K562 (cell line): ENCODE measurements around the gene LRRC4B. TPM values are rescaled to one million over a fixed set of nuclear protein-coding genes. Genes with fewer than 3 reads are reported as not detected.
A peak's percentile ranks its signal among the peaks of the same experiment; 100 is the strongest.

Source experiments
- BCLAF1 ChIP-seq, 2 experiments: fragments of 450-650 bp in 1 of 2; IDR thresholded peaks; 2 replicates each; pipeline ENCODE4 v1.6.1; 2011 to 2017; ENCODE audit warnings: low read depth in 2 of 2, antibody characterized with exemption in 1 of 2, borderline replicate concordance in 1 of 2, low read length in 1 of 2, mild to moderate bottlenecking in 1 of 2, mixed read lengths in 1 of 2; ENCODE audit not compliant: control insufficient read depth in 1 of 2
- CBX3 ChIP-seq, 2 experiments: IDR thresholded peaks; 1 replicate in 1 of 2; 2 replicates in 1 of 2; pipeline ENCODE4 v1.6.1; 2012; ENCODE audit warnings: inconsistent platforms in 2 of 2, low read length in 2 of 2, borderline replicate concordance in 1 of 2, control low read depth in 1 of 2
- EP300 ChIP-seq: IDR thresholded peaks from 2 replicates; pipeline ENCODE4 v1.6.1; 2012; ENCODE audit warnings: low read length, improper control_type of control experiment
- GTF3C2 ChIP-seq: IDR thresholded peaks from 3 replicates; pipeline ENCODE4 v1.6.1; 2011; ENCODE audit warnings: borderline replicate concordance, mild to moderate bottlenecking, moderate library complexity; ENCODE audit not compliant: insufficient read length; ENCODE audit errors: extremely low read depth
- HDAC2 ChIP-seq: fragments of 450-650 bp; IDR thresholded peaks from 2 replicates; pipeline ENCODE4 v1.6.1; 2016; ENCODE audit warnings: mild to moderate bottlenecking
- IRF2 ChIP-seq: sonication (generic); formaldehyde crosslinking; IDR thresholded peaks from 2 replicates; pipeline ENCODE4 v1.8.1; 2022; ENCODE audit warnings: mild to moderate bottlenecking, missing genetic modification reagents
- MTA3 ChIP-seq: fragments of 450-650 bp; formaldehyde crosslinking; IDR thresholded peaks from 2 replicates; pipeline ENCODE4 v1.6.1; 2017; ENCODE audit warnings: mild to moderate bottlenecking, borderline replicate concordance
- NR2F6 ChIP-seq: fragments of 450-650 bp; formaldehyde crosslinking; IDR thresholded peaks from 2 replicates; pipeline ENCODE4 v1.4.0; 2020; ENCODE audit warnings: mild to moderate bottlenecking
- STAT5B ChIP-seq: fragments of 250-450 bp; sonication (Bioruptor Pico); IDR thresholded peaks from 2 replicates; pipeline ENCODE4 v1.8.0; 2021; ENCODE audit warnings: mild to moderate bottlenecking, inconsistent platforms
- ZFP1 ChIP-seq: fragments of 450-650 bp; formaldehyde crosslinking; IDR thresholded peaks from 2 replicates; pipeline ENCODE4 v1.4.0; 2020; ENCODE audit warnings: mild to moderate bottlenecking, mixed read lengths
- ZNF12 ChIP-seq: sonication (generic); formaldehyde crosslinking; IDR thresholded peaks from 2 replicates; pipeline ENCODE4 v1.4.0; 2020; ENCODE audit warnings: mild to moderate bottlenecking, missing genetic modification reagents
- polyA plus RNA-seq, 8 experiments: library from polyadenylated mRNA; depleted of rRNA in 4 of 8; stranded (reverse) in 5 of 8; unstranded in 3 of 8; fragments of >200 nt; fragmentation: Nextera tagmentation in 2 of 8; fragmentation: Illumina TruSeq in 1 of 8; extraction: Ambion mirVana in 2 of 8; extraction: Trizol in 1 of 8; gene quantifications; 2 replicates each; pipeline versions ENCODE4 v1.2.1 to v1.2.3, GENCODE V29; 2011 to 2014; ENCODE audit warnings: inconsistent platforms in 1 of 8, missing spikeins in 1 of 8
- total RNA-seq, 7 experiments: library from RNA; depleted of rRNA in 6 of 7; stranded (reverse); fragments of >200 nt in 6 of 7; fragmentation: Illumina TruSeq in 2 of 7; extraction: Trizol in 2 of 7; gene quantifications; 2 replicates each; pipeline versions ENCODE4 v1.2.1 to v1.2.3, GENCODE V29; 2011 to 2021; ENCODE audit warnings: low replicate concordance in 1 of 7
- TF ChIP-seq, protein P1 (sequence below): sonication (generic); formaldehyde crosslinking; IDR thresholded peaks from 2 replicates; pipeline ENCODE4 v1.8.0; 2023; ENCODE audit warnings: missing genetic modification reagents, mild to moderate bottlenecking, borderline replicate concordance
- TF ChIP-seq, protein P2 (sequence below): fragments of 250-450 bp; sonication (Bioruptor Pico); IDR thresholded peaks from 2 replicates; pipeline ENCODE4 v1.4.0; 2020; ENCODE audit warnings: mild to moderate bottlenecking

Gene LRRC4B
- total and polyA plus RNA-seq, 9 of the 15 experiments (the other 6 are each of a cell fraction or from before 2014, with no cell fraction given) = 0.18 to 9.6 (median 2.9) TPM; not detected in 2

DNA sequence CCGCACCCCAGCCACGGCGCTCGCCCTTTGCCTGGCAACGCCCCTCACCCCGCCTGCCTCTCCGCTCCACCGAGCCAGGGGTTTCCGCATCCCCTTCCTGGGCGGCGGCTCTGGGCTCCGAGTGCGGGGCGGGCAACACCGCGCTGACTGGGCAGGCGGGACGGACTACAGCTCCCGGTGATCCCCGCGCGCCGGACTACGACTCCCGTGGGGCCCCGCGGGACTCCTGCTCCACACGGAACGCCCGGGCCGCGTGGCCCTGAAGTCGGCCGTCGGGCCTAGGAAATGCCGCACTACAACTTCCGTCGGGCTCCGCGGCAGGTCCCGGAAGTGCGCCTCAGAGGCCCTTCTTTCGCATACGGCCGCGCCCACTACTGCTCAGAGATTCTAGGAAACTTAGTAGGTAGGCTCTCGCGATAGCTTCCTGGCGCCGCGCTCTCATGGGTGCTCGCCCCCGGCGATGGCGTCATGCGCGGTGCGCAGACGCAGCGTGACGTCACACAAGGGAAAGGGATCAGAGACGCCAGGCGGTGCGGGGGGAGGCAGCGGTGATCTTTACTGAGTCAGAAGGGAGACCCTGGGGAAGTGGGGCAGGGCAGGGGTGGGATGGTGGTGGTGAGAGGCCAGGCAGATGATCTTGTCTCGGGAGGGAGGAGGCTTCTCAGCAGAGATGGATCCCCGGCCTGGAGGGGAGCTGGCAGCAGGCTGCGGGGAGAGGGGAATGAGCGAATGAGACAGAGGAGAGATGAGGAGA lies 57.0 kb downstream of the LRRC4B start, which contains the start of gene JOSD2 (continued):
- TF ChIP-seq GTF3C2 (no peak), BCLAF1 (IDR thresholded peaks at IDR 0.05; ENCODE audit: borderline replicate concordance in 1 of 2, control insufficient read depth in 1 of 2, low read depth in 2 of 2, low read length in 1 of 2) (0 out of 4 replicates have a peak, but pooled peaks of 1 of the 2 experiments have one; percentile 59), IRF2 (CRISPR knock-in tag) (no peak), EP300 (0 out of 2 replicates have a peak, but pooled peaks have one; percentile 20), CBX3 (IDR thresholded peaks at IDR 0.05; ENCODE audit: borderline replicate concordance in 1 of 2, low read length in 2 of 2) (no peak; a peak in 1 of 3 replicates), ZNF12 (CRISPR knock-in tag) (no peak), STAT5B (CRISPR knock-in tag) (no peak), ZFP1 (CRISPR knock-in tag) (no peak), MTA3 (peak; percentile 100), NR2F6 (CRISPR knock-in tag) (no peak), HDAC2 (0 out of 2 replicates have a peak, but pooled peaks have one; percentile 16)
- TF ChIP-seq, protein P1, sequence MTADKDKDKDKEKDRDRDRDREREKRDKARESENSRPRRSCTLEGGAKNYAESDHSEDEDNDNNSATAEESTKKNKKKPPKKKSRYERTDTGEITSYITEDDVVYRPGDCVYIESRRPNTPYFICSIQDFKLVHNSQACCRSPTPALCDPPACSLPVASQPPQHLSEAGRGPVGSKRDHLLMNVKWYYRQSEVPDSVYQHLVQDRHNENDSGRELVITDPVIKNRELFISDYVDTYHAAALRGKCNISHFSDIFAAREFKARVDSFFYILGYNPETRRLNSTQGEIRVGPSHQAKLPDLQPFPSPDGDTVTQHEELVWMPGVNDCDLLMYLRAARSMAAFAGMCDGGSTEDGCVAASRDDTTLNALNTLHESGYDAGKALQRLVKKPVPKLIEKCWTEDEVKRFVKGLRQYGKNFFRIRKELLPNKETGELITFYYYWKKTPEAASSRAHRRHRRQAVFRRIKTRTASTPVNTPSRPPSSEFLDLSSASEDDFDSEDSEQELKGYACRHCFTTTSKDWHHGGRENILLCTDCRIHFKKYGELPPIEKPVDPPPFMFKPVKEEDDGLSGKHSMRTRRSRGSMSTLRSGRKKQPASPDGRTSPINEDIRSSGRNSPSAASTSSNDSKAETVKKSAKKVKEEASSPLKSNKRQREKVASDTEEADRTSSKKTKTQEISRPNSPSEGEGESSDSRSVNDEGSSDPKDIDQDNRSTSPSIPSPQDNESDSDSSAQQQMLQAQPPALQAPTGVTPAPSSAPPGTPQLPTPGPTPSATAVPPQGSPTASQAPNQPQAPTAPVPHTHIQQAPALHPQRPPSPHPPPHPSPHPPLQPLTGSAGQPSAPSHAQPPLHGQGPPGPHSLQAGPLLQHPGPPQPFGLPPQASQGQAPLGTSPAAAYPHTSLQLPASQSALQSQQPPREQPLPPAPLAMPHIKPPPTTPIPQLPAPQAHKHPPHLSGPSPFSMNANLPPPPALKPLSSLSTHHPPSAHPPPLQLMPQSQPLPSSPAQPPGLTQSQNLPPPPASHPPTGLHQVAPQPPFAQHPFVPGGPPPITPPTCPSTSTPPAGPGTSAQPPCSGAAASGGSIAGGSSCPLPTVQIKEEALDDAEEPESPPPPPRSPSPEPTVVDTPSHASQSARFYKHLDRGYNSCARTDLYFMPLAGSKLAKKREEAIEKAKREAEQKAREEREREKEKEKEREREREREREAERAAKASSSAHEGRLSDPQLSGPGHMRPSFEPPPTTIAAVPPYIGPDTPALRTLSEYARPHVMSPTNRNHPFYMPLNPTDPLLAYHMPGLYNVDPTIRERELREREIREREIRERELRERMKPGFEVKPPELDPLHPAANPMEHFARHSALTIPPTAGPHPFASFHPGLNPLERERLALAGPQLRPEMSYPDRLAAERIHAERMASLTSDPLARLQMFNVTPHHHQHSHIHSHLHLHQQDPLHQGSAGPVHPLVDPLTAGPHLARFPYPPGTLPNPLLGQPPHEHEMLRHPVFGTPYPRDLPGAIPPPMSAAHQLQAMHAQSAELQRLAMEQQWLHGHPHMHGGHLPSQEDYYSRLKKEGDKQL (CRISPR knock-in tag) = no peak
- TF ChIP-seq, protein P2, sequence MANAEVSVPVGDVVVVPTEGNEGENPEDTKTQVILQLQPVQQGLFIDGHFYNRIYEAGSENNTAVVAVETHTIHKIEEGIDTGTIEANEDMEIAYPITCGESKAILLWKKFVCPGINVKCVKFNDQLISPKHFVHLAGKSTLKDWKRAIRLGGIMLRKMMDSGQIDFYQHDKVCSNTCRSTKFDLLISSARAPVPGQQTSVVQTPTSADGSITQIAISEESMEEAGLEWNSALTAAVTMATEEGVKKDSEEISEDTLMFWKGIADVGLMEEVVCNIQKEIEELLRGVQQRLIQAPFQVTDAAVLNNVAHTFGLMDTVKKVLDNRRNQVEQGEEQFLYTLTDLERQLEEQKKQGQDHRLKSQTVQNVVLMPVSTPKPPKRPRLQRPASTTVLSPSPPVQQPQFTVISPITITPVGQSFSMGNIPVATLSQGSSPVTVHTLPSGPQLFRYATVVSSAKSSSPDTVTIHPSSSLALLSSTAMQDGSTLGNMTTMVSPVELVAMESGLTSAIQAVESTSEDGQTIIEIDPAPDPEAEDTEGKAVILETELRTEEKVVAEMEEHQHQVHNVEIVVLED (CRISPR knock-in tag) = peak; percentile 74
